ENCODE measurements around the gene MLEC. TPM values are rescaled to one million over a fixed set of nuclear protein-coding genes. Genes with fewer than 3 reads are reported as not detected.

MLEC gene
- total RNA-seq, 4 donors from 2014 or later: 46.5 to 89.4 (median 60.1) TPM

DNA sequence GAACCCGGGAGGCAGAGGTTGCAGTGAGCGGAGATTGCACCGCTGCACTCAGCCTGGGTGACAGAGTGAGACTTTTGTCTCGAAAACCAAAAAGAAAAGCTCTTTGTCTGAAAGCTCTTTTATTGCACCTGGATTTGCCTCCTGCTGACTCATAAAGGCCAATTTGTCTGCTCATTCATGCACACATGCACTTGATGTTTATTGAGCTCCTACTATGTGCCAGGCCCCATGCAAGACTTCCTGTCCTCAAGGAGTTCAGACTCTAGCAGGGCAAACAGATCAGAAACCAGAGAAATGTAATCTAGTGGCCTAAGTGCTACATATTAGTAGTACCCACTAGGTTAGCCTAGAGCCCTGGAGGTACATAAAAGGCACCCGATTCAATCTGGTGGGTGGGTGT lies 16.3 kb upstream of the MLEC start:
- TF ChIP-seq, protein P1, sequence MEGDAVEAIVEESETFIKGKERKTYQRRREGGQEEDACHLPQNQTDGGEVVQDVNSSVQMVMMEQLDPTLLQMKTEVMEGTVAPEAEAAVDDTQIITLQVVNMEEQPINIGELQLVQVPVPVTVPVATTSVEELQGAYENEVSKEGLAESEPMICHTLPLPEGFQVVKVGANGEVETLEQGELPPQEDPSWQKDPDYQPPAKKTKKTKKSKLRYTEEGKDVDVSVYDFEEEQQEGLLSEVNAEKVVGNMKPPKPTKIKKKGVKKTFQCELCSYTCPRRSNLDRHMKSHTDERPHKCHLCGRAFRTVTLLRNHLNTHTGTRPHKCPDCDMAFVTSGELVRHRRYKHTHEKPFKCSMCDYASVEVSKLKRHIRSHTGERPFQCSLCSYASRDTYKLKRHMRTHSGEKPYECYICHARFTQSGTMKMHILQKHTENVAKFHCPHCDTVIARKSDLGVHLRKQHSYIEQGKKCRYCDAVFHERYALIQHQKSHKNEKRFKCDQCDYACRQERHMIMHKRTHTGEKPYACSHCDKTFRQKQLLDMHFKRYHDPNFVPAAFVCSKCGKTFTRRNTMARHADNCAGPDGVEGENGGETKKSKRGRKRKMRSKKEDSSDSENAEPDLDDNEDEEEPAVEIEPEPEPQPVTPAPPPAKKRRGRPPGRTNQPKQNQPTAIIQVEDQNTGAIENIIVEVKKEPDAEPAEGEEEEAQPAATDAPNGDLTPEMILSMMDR (IDR thresholded peaks at IDR 0.05 in 4 of 5, conservative IDR thresholded peaks at IDR 0.05 in 1 of 5): no peak
- TF ChIP-seq POLR2A (IDR thresholded peaks at IDR 0.05): no peak
- Histone ChIP-seq H3K36me3 (no peaks in the 10 kb centered on the region), H3K4me1 (no peaks in the 10 kb centered on the region), H3K9me3 (no peaks in the 10 kb centered on the region), H3K27me3 (no peaks in the 10 kb centered on the region), H3K4me3 (no peak overlapping the region), H3K27ac (no peak overlapping the region)
- DNase-seq (no peak), ATAC-seq (no peak)
- in situ Hi-C loops (cut with MboI; ENCODE audit: low sequenced_read_pairs in 4 of 4): no loop called here
- intact Hi-C loops (cut with DNase I; ENCODE audit: low total_unique reads): no loop called here

- in situ Hi-C loops (cut with MboI; ENCODE audit: low sequenced_read_pairs in 4 of 4) (no loop called here), intact Hi-C loops (cut with DNase I; ENCODE audit: low total_unique reads) (no loop called here)
- DNase-seq (no peak), ATAC-seq (no peak)
- no peak overlapping the region for H3K27ac ChIP-seq
- TF ChIP-seq, protein P1 (IDR thresholded peaks at IDR 0.05 in 4 of 5, conservative IDR thresholded peaks at IDR 0.05 in 1 of 5): no peak
- TF ChIP-seq POLR2A (IDR thresholded peaks at IDR 0.05): no peak
- no peak overlapping the region for H3K4me3 ChIP-seq
- no peaks in the 10 kb centered on the region for H3K4me1 ChIP-seq
- no peaks in the 10 kb centered on the region for H3K9me3 ChIP-seq
- no peaks in the 10 kb centered on the region for H3K27me3 ChIP-seq
- H3K36me3 ChIP-seq: no peaks in the 10 kb centered on the region
These were observed 12.8 kb upstream of the MLEC start for GRCh38 chr12:120674097-120674636.

- H3K9me3 ChIP-seq: no peaks in the 10 kb centered on the region
- intact Hi-C loops (cut with DNase I; ENCODE audit: low total_unique reads): no loop called here
- no peaks in the 10 kb centered on the region for H3K36me3 ChIP-seq
- no peaks in the 10 kb centered on the region for H3K27me3 ChIP-seq
- in situ Hi-C loops (cut with MboI; ENCODE audit: low sequenced_read_pairs in 4 of 4): no loop called here
- no peaks in the 10 kb centered on the region for H3K4me1 ChIP-seq
- peak overlapping the region; percentile 64 to 74 (median 70) for H3K27ac ChIP-seq
- H3K4me3 ChIP-seq: no peak overlapping the region
- DNase-seq (peak in 1 of 2 donors; percentile 19), ATAC-seq (peak; percentile 68 to 83)
- TF ChIP-seq, protein P1 (IDR thresholded peaks at IDR 0.05 in 4 of 5, conservative IDR thresholded peaks at IDR 0.05 in 1 of 5): no peak
- TF ChIP-seq POLR2A (IDR thresholded peaks at IDR 0.05): no peak
These were observed 9.0 kb upstream of the MLEC start for GRCh38 chr12:120677765-120678473.

- DNase-seq: no peak
- in situ Hi-C loops (cut with MboI; ENCODE audit: low sequenced_read_pairs in 4 of 4): no loop called here
- ATAC-seq: peak in 1 of 2 donors; percentile 5
- Histone ChIP-seq H3K27me3 (no peaks in the 10 kb centered on the region), H3K27ac (peak overlapping the region; percentile 64 to 71 (median 70)), H3K9me3 (no peaks in the 10 kb centered on the region), H3K4me3 (no peak overlapping the region), H3K36me3 (no peaks in the 10 kb centered on the region), H3K4me1 (no peaks in the 10 kb centered on the region)
- TF ChIP-seq POLR2A (IDR thresholded peaks at IDR 0.05): no peak
- TF ChIP-seq, protein P1 (IDR thresholded peaks at IDR 0.05 in 4 of 5, conservative IDR thresholded peaks at IDR 0.05 in 1 of 5): no peak
- intact Hi-C loops (cut with DNase I; ENCODE audit: low total_unique reads): no loop called here
These were observed 8.4 kb upstream of the MLEC start for GRCh38 chr12:120678572-120678971.
